Right atrium auricular region (tissue), 2 donors: ENCODE measurements around the gene DLX1. TPM values are rescaled to one million over a fixed set of nuclear protein-coding genes. Genes with fewer than 3 reads are reported as not detected.
"Not testable (repeated sequence)": the region's sequence is repeated elsewhere in the genome, so short reads cannot be mapped to it uniquely, and the experiment has no call there.

Experiments
- DNase-seq: peaks from one replicate; pipeline ENCODE4 v3.0.0-alpha.2; 2019; ENCODE audit warnings: low spot score
- H3K27ac ChIP-seq, 2 donors: fragments of 200-600 bp; sonication (generic); 1 replicate in 1 of 2; 2 replicates in 1 of 2; pipeline ENCODE4 v1.5.1; 2016 to 2019
- H3K27me3 ChIP-seq, 2 donors: fragments of 200-600 bp; sonication (generic); one replicate each; pipeline versions ENCODE4 v1.5.1 to v1.6.0; 2017 to 2019
- H3K36me3 ChIP-seq: fragments of 200-600 bp; sonication (generic); one replicate; pipeline ENCODE4 v1.5.1; 2016
- H3K4me1 ChIP-seq, 2 donors: fragments of 200-600 bp; sonication (generic); one replicate each; pipeline versions ENCODE4 v1.5.1 to v1.6.0; 2017 to 2019
- H3K4me3 ChIP-seq, 2 donors: fragments of 200-600 bp; sonication (generic); 1 replicate in 1 of 2; 2 replicates in 1 of 2; pipeline ENCODE4 v1.5.1; 2017 to 2019; ENCODE audit warnings: mild to moderate bottlenecking in 1 of 2, moderate library complexity in 1 of 2
- H3K9me3 ChIP-seq, 2 donors: fragments of 200-600 bp; sonication (generic); one replicate each; pipeline ENCODE4 v1.5.1; 2019
- total RNA-seq, 2 donors: library from RNA; depleted of rRNA; stranded (reverse); fragments of >200 nt; gene quantifications; one replicate each; pipeline ENCODE4 v1.1.0, GENCODE V29; 2016
- TF ChIP-seq, protein P1 (sequence below), 2 donors: fragments of 200-600 bp; sonication (generic); IDR thresholded peaks; one replicate each; pipeline ENCODE4 v1.5.1; 2019; ENCODE audit warnings: antibody characterized with exemption in 2 of 2

DLX1 gene
- total RNA-seq, 2 donors from 2014 or later: not detected

DNA sequence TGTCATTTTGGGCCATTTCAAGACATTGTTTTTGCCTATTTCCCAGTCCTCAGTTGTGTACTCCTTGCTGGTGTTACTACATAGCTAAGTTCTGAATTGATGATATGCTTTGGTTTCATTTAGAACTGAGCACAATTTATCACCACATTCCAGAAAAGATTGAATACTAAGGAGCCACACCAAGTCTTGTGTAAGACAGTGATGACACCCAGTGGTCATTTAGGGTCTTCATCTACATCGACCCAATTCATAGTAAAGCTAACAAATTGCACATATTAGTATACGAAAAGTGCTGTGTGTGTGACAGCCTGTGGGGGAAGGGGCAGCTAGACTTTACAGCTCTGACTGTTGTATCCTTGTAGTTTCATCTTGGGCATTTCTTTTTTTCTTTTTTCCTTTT lies 28.3 kb downstream of the DLX1 start:
- Histone ChIP-seq H3K4me1 (no peaks in the 10 kb centered on the region), H3K4me3 (no peak overlapping the region), H3K36me3 (no peaks in the 10 kb centered on the region), H3K9me3 (no peaks in the 10 kb centered on the region), H3K27me3 (peaks cover 1 to 4% of the 10 kb centered on the region in 2 donors), H3K27ac (no peak overlapping the region)
- no peak for DNase-seq
- TF ChIP-seq, protein P1, sequence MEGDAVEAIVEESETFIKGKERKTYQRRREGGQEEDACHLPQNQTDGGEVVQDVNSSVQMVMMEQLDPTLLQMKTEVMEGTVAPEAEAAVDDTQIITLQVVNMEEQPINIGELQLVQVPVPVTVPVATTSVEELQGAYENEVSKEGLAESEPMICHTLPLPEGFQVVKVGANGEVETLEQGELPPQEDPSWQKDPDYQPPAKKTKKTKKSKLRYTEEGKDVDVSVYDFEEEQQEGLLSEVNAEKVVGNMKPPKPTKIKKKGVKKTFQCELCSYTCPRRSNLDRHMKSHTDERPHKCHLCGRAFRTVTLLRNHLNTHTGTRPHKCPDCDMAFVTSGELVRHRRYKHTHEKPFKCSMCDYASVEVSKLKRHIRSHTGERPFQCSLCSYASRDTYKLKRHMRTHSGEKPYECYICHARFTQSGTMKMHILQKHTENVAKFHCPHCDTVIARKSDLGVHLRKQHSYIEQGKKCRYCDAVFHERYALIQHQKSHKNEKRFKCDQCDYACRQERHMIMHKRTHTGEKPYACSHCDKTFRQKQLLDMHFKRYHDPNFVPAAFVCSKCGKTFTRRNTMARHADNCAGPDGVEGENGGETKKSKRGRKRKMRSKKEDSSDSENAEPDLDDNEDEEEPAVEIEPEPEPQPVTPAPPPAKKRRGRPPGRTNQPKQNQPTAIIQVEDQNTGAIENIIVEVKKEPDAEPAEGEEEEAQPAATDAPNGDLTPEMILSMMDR (IDR thresholded peaks at IDR 0.05): peak in 1 of 2 donors; percentile 55

DNA sequence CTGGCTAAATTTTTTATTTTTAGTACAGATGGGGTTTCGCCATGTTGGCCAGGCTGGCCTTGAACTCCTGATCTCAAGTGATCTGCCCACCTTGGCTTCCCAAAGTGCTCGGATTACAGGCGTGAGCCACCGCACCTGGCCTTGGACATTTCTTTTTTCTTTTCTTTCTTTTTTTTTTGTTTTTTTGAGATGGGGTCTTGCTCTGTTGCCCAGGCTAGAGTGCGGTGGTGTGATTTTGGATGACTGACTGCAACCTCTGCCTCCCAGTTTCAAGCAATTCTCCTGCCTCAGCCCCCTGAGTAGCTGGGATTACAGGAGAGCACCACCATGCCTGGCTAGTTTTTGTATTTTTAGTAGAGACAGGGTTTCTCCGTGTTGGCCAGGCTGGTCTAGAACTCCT lies 28.9 kb downstream of the DLX1 start:
- not testable (repeated sequence) for H3K9me3 ChIP-seq, H3K27ac ChIP-seq, H3K4me1 ChIP-seq, H3K27me3 ChIP-seq, DNase-seq, H3K4me3 ChIP-seq, H3K36me3 ChIP-seq

DNA sequence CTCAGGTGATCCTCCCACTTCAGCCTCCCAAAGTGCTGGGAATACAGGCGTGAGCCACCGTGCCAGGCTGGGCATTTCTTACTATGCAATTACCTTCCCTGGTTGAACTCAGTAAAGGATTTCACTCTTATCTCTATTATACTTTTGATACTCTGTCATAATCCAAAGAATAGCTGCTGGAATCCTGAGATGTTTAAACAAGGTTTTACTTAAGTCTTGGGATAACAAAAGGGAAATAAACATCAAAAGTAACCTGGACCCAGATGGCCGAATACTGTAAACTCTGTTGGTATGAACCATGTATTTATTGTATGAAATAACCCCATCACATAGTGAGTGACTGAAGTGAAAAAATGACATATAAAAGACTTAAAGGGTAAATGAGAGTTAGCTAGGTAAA lies 29.3 kb downstream of the DLX1 start:
- Histone ChIP-seq H3K27me3 (no peaks in the 10 kb centered on the region), H3K4me3 (no peak overlapping the region), H3K4me1 (no peaks in the 10 kb centered on the region), H3K36me3 (no peaks in the 10 kb centered on the region), H3K27ac (no peak overlapping the region), H3K9me3 (no peaks in the 10 kb centered on the region)
- TF ChIP-seq, protein P1 (IDR thresholded peaks at IDR 0.05): no peak
- DNase-seq: no peak

DNA sequence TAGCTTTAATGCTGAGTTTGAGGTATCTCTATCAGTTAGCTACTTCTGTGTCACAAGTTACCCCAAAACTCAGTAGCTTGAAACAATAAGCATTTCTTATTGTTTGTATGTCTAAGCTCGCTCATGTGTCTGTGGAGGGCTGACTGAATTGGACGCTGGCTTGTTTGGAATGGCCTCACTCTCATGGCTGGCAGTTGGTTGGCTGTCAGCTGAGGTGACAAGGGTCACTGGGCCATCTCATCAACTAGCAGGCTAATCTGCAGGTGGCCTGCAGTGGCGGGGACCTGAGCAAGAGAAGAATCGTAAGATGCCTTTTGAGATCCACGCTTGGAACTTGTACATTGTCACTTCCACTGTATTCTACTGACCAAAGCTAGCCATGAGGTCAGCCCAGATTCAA lies 30.8 kb downstream of the DLX1 start:
- H3K36me3 ChIP-seq: no peaks in the 10 kb centered on the region
- H3K4me1 ChIP-seq: no peaks in the 10 kb centered on the region
- TF ChIP-seq, protein P1 (IDR thresholded peaks at IDR 0.05): no peak
- H3K4me3 ChIP-seq: no peak overlapping the region
- H3K27ac ChIP-seq: no peak overlapping the region
- no peaks in the 10 kb centered on the region for H3K27me3 ChIP-seq
- no peaks in the 10 kb centered on the region for H3K9me3 ChIP-seq
- no peak for DNase-seq

DNA sequence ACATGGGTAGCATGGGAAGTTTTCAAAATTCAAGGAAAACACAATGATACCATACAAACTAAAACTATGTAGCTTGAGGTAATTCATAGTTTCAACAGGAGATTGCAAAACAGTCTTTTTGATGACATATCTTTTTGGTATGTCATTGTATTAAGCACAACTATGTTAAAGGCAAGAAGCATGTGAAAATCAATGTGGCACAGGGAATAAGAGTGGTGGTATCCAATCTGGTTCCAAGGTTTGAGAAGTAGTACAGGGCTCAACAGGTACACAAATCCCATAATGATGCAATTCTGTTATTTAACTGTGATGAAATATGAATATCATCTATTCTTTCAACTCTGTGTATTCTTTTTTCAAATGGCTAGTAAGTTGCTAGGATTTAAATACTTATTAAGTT lies 33.8 kb downstream of the DLX1 start:
- TF ChIP-seq, protein P1 (IDR thresholded peaks at IDR 0.05): no peak
- no peak for DNase-seq
- no peaks in the 10 kb centered on the region for H3K9me3 ChIP-seq
- H3K27me3 ChIP-seq: no peaks in the 10 kb centered on the region
- H3K27ac ChIP-seq: no peak overlapping the region
- no peak overlapping the region for H3K4me3 ChIP-seq
- H3K4me1 ChIP-seq: no peaks in the 10 kb centered on the region
- H3K36me3 ChIP-seq: no peaks in the 10 kb centered on the region

DNA sequence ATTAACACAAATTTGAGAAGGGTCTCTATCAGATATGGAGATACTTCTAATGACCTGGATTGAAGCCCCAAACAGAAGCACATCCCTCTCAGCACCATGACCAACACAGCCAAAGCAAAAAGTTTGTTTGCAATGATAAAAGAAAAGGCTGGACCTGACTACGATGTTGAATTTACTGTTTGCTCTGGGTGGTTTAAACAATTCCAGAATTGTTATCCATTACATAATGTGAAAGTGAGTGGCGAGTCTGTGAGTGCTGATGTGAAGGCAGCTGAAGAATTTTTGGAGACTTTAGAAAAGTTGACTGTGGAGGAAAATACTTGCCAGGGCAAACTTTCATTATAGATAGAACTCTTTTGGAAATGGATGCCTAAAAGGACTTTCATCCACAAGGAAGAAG lies 34.8 kb downstream of the DLX1 start:
- Histone ChIP-seq H3K4me1 (no peaks in the 10 kb centered on the region), H3K9me3 (no peaks in the 10 kb centered on the region), H3K36me3 (no peaks in the 10 kb centered on the region), H3K27me3 (no peaks in the 10 kb centered on the region), H3K4me3 (no peak overlapping the region), H3K27ac (no peak overlapping the region)
- TF ChIP-seq, protein P1 (IDR thresholded peaks at IDR 0.05): no peak
- no peak for DNase-seq
